Fibroblast of lung (primary cell): ENCODE data around the gene MACROD2. TPM values are rescaled to one million over a fixed set of nuclear protein-coding genes. Genes with fewer than 3 reads are reported as not detected.

Source experiments
- DNase-seq, 2 donors: peaks; one replicate each; pipeline versions ENCODE4 v3.0.0 to v3.0.0-alpha.2; 2010; ENCODE audit warnings: low read depth in 2 of 2
- H2AFZ ChIP-seq: 2 replicates; pipeline ENCODE4 v1.5.1; 2012; ENCODE audit warnings: low read length, control low read depth, inconsistent platforms
- H3K27ac ChIP-seq: 2 replicates; pipeline ENCODE4 v1.5.1; 2011; ENCODE audit warnings: low read length, control low read depth; ENCODE audit not compliant: insufficient read depth
- H3K27me3 ChIP-seq: 2 replicates; pipeline ENCODE4 v1.5.1; 2011; ENCODE audit warnings: mild to moderate bottlenecking, low read length; ENCODE audit not compliant: control insufficient read depth, insufficient read depth
- H3K36me3 ChIP-seq: 2 replicates; pipeline ENCODE4 v1.5.1; 2011; ENCODE audit warnings: low read length; ENCODE audit not compliant: control insufficient read depth, insufficient read depth
- H3K4me1 ChIP-seq: 2 replicates; pipeline ENCODE4 v1.5.1; 2011; ENCODE audit warnings: low read length; ENCODE audit not compliant: control insufficient read depth, insufficient read depth; ENCODE audit errors: extremely low read depth
- H3K4me2 ChIP-seq: 2 replicates; pipeline ENCODE4 v1.5.1; 2011; ENCODE audit warnings: low read length, control low read depth; ENCODE audit not compliant: insufficient read depth; ENCODE audit errors: extremely low read depth
- H3K4me3 ChIP-seq, 4 experiments: fragments of 200-600 bp in 1 of 4; sonication (generic) in 1 of 4; replicated peaks in 1 of 4; 2 replicates each; pipeline ENCODE4 v1.5.1; 2011 to 2016; ENCODE audit warnings: low read length in 4 of 4, low read depth in 3 of 4, mild to moderate bottlenecking in 3 of 4, control low read depth in 2 of 4, inconsistent platforms in 1 of 4, mixed read lengths in 1 of 4; ENCODE audit not compliant: insufficient read depth in 1 of 4; ENCODE audit errors: control extremely low read depth in 1 of 4
- H3K79me2 ChIP-seq: 2 replicates; pipeline ENCODE4 v1.5.1; 2012; ENCODE audit warnings: mild to moderate bottlenecking, low read length, inconsistent platforms; ENCODE audit not compliant: control insufficient read depth, insufficient read depth
- H3K9ac ChIP-seq: 2 replicates; pipeline ENCODE4 v1.5.1; 2011; ENCODE audit warnings: mild to moderate bottlenecking, low read length, control low read depth; ENCODE audit not compliant: insufficient read depth
- H3K9me3 ChIP-seq: 2 replicates; pipeline ENCODE4 v1.5.1; 2012; ENCODE audit warnings: low read depth, low read length; ENCODE audit not compliant: control insufficient read depth, insufficient read depth
- H4K20me1 ChIP-seq: 2 replicates; pipeline ENCODE4 v1.5.1; 2011; ENCODE audit warnings: low read length; ENCODE audit not compliant: control insufficient read depth, insufficient read depth; ENCODE audit errors: extremely low read depth
- EZH2 ChIP-seq: IDR thresholded peaks from 2 replicates; pipeline ENCODE4 v1.5.1; 2012; ENCODE audit warnings: low read length, control low read depth, mild to moderate bottlenecking; ENCODE audit errors: missing control alignments
- polyA plus RNA-seq, 2 donors: library from polyadenylated mRNA; depleted of rRNA in 1 of 2; stranded (reverse) in 1 of 2; unstranded in 1 of 2; fragments of >200 nt; gene quantifications; 2 replicates each; pipeline ENCODE4 v1.2.1, GENCODE V29; 2011 to 2012; ENCODE audit warnings: missing spikeins in 1 of 2
- total RNA-seq: library from RNA; depleted of rRNA; stranded (reverse); fragments of >200 nt; gene quantifications from 2 replicates; pipeline ENCODE4 v1.2.1, GENCODE V29; 2014
- TF ChIP-seq, protein P1 (sequence below), 2 donors: IDR thresholded peaks in 1 of 2; conservative IDR thresholded peaks in 1 of 2; 1 replicate in 1 of 2; 2 replicates in 1 of 2; pipeline ENCODE4 v1.5.1; 2011 to 2012; ENCODE audit warnings: low read length in 2 of 2, control low read depth in 1 of 2, inconsistent platforms in 1 of 2, low read depth in 1 of 2, mild to moderate bottlenecking in 1 of 2

MACROD2 gene
- total and polyA plus RNA-seq, 2 donors (not counting 1 experiment from before 2014, with no cell fraction given): 0.54 to 1.7 TPM

- Histone ChIP-seq H3K4me2 (no peak overlapping the region), H3K4me1 (no peaks in the 10 kb centered on the region), H3K4me3 (no peak overlapping the region), H3K27me3 (no peaks in the 10 kb centered on the region), H3K27ac (no peak overlapping the region), H3K79me2 (no peaks in the 10 kb centered on the region), H4K20me1 (no peaks in the 10 kb centered on the region), H3K9me3 (no peaks in the 10 kb centered on the region), H3K36me3 (no peaks in the 10 kb centered on the region), H3K9ac (no peak overlapping the region), H2AFZ (no peak overlapping the region)
- no peak for DNase-seq
- TF ChIP-seq EZH2: no peak
- TF ChIP-seq, protein P1, sequence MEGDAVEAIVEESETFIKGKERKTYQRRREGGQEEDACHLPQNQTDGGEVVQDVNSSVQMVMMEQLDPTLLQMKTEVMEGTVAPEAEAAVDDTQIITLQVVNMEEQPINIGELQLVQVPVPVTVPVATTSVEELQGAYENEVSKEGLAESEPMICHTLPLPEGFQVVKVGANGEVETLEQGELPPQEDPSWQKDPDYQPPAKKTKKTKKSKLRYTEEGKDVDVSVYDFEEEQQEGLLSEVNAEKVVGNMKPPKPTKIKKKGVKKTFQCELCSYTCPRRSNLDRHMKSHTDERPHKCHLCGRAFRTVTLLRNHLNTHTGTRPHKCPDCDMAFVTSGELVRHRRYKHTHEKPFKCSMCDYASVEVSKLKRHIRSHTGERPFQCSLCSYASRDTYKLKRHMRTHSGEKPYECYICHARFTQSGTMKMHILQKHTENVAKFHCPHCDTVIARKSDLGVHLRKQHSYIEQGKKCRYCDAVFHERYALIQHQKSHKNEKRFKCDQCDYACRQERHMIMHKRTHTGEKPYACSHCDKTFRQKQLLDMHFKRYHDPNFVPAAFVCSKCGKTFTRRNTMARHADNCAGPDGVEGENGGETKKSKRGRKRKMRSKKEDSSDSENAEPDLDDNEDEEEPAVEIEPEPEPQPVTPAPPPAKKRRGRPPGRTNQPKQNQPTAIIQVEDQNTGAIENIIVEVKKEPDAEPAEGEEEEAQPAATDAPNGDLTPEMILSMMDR (conservative IDR thresholded peaks at IDR 0.05 in 1 of 2, IDR thresholded peaks at IDR 0.05 in 1 of 2; ENCODE audit: low read depth in 1 of 2, low read length in 2 of 2): no peak
Measured at GRCh38 chr20:14407336-14407735, 412.0 kb downstream of the MACROD2 start.

- Histone ChIP-seq H4K20me1 (no peaks in the 10 kb centered on the region), H3K9ac (no peak overlapping the region), H3K4me3 (no peak overlapping the region), H3K79me2 (no peaks in the 10 kb centered on the region), H3K36me3 (no peaks in the 10 kb centered on the region), H3K27me3 (no peaks in the 10 kb centered on the region), H3K27ac (no peak overlapping the region), H3K9me3 (no peaks in the 10 kb centered on the region), H2AFZ (no peak overlapping the region), H3K4me2 (no peak overlapping the region), H3K4me1 (no peaks in the 10 kb centered on the region)
- no peak for DNase-seq
- no peak for TF ChIP-seq EZH2
- TF ChIP-seq, protein P1 (conservative IDR thresholded peaks at IDR 0.05 in 1 of 2, IDR thresholded peaks at IDR 0.05 in 1 of 2; ENCODE audit: low read depth in 1 of 2, low read length in 2 of 2): no peak
Measured at GRCh38 chr20:14410869-14411555, 415.7 kb downstream of the MACROD2 start.

- no peak overlapping the region for H3K4me3 ChIP-seq
- no peak overlapping the region for H2AFZ ChIP-seq
- no peaks in the 10 kb centered on the region for H3K4me1 ChIP-seq
- no peak overlapping the region for H3K4me2 ChIP-seq
- H3K9me3 ChIP-seq: no peaks in the 10 kb centered on the region
- H3K36me3 ChIP-seq: no peaks in the 10 kb centered on the region
- TF ChIP-seq EZH2: no peak
- TF ChIP-seq, protein P1 (conservative IDR thresholded peaks at IDR 0.05 in 1 of 2, IDR thresholded peaks at IDR 0.05 in 1 of 2; ENCODE audit: low read depth in 1 of 2, low read length in 2 of 2): no peak
- H3K27me3 ChIP-seq: no peaks in the 10 kb centered on the region
- no peak for DNase-seq
- H3K79me2 ChIP-seq: no peaks in the 10 kb centered on the region
- H3K27ac ChIP-seq: no peak overlapping the region
- no peak overlapping the region for H3K9ac ChIP-seq
- no peaks in the 10 kb centered on the region for H4K20me1 ChIP-seq
Measured at GRCh38 chr20:14412065-14412681, 416.9 kb downstream of the MACROD2 start.
